ENCODE results near the gene FAM168A. TPM values are rescaled to one million over a fixed set of nuclear protein-coding genes. Genes with fewer than 3 reads are reported as not detected.

Gene FAM168A
- total RNA-seq, 4 donors from 2014 or later = 10.7 to 28.1 (median 20.5) TPM

- TF ChIP-seq CTCF (IDR thresholded peaks at IDR 0.05) (no peak), POLR2A (IDR thresholded peaks at IDR 0.05) (no peak)
- intact Hi-C loops (cut with DNase I; ENCODE audit: low total_unique reads) = no loop called here
- no peak overlapping the region for H3K4me3 ChIP-seq (ENCODE audit: low read depth, poor library complexity, severe bottlenecking)
- 86 to 89% methylated on average over 4 of the region's 4 CpGs for WGBS, 2 donors
- no peak for DNase-seq (ENCODE audit: low spot score in 2 of 2)
Observed at GRCh38 chr11:73549376-73549775, 48.5 kb downstream of the FAM168A start.

GRCh38 chr11:73547706-73548595 is 50.0 kb downstream of the FAM168A start:
- no peak for TF ChIP-seq POLR2A (IDR thresholded peaks at IDR 0.05)
- H3K4me3 ChIP-seq (ENCODE audit: low read depth, poor library complexity, severe bottlenecking) = no peak overlapping the region
- 96 to 99% methylated on average over 2 of the region's 2 CpGs for WGBS, 2 donors
- intact Hi-C loops (cut with DNase I; ENCODE audit: low total_unique reads) = no loop called here
- DNase-seq (ENCODE audit: low spot score in 2 of 2) = no peak

- no peak for TF ChIP-seq POLR2A (IDR thresholded peaks at IDR 0.05)
- no peak for TF ChIP-seq CTCF (IDR thresholded peaks at IDR 0.05)
- DNase-seq (ENCODE audit: low spot score in 2 of 2) = no peak
- intact Hi-C loops (cut with DNase I; ENCODE audit: low total_unique reads) = no loop called here
- no peak overlapping the region for H3K4me3 ChIP-seq (ENCODE audit: low read depth, poor library complexity, severe bottlenecking)
- 41 to 56% methylated on average over 1 of the region's 1 CpG for WGBS, 2 donors
Observed at GRCh38 chr11:73542175-73542574, 55.7 kb downstream of the FAM168A start.

- 94 to 97% methylated on average over 5 of the region's 5 CpGs for WGBS, 2 donors
- H3K4me3 ChIP-seq (ENCODE audit: low read depth, poor library complexity, severe bottlenecking) = no peak overlapping the region
- TF ChIP-seq CTCF (IDR thresholded peaks at IDR 0.05) (no peak), POLR2A (IDR thresholded peaks at IDR 0.05) (no peak)
- DNase-seq (ENCODE audit: low spot score in 2 of 2) = no peak
- intact Hi-C loops (cut with DNase I; ENCODE audit: low total_unique reads) = no loop called here
Observed at GRCh38 chr11:73539506-73540084, 58.3 kb downstream of the FAM168A start.

- no peak overlapping the region for H3K4me3 ChIP-seq (ENCODE audit: low read depth, poor library complexity, severe bottlenecking)
- no peak for TF ChIP-seq POLR2A (IDR thresholded peaks at IDR 0.05)
- no peak for TF ChIP-seq CTCF (IDR thresholded peaks at IDR 0.05)
- no peak for DNase-seq (ENCODE audit: low spot score in 2 of 2)
- intact Hi-C loops (cut with DNase I; ENCODE audit: low total_unique reads) = no loop called here
- 26 to 39% methylated on average over 1 of the region's 1 CpG for WGBS, 2 donors
Observed at GRCh38 chr11:73538381-73538872, 59.5 kb downstream of the FAM168A start.

- H3K4me3 ChIP-seq (ENCODE audit: low read depth, poor library complexity, severe bottlenecking) = no peak overlapping the region
- intact Hi-C loops (cut with DNase I; ENCODE audit: low total_unique reads) = no loop called here
- no peak for DNase-seq (ENCODE audit: low spot score in 2 of 2)
- no peak for TF ChIP-seq POLR2A (IDR thresholded peaks at IDR 0.05)
- TF ChIP-seq CTCF (IDR thresholded peaks at IDR 0.05) = no peak
Observed at GRCh38 chr11:73537969-73538368, 59.9 kb downstream of the FAM168A start.

All from lower leg skin (tissue), 4 donors.